Right cardiac atrium (tissue), 5 donors: Measurements from ENCODE around the gene THADA. TPM values are rescaled to one million over a fixed set of nuclear protein-coding genes. Genes with fewer than 3 reads are reported as not detected.
"Not testable (repeated sequence)": the region's sequence is repeated elsewhere in the genome, so short reads cannot be mapped to it uniquely, and the experiment has no call there.

Source experiments
- ATAC-seq, 2 donors: fragments of 200-7000 bp; cut with Tn5 transposase; one replicate each; pipeline versions ENCODE4 v1.8.0 to v1.9.1; 2020; ENCODE audit warnings: moderate library complexity in 2 of 2, mild to moderate bottlenecking in 1 of 2
- DNase-seq, 3 donors: peaks; one replicate each; pipeline ENCODE4 v3.0.0-alpha.2; 2020
- H3K27ac ChIP-seq: one replicate; pipeline ENCODE4 v1.5.1; 2013; ENCODE audit warnings: mild to moderate bottlenecking, low read length, control low read depth, moderate library complexity
- H3K27me3 ChIP-seq: one replicate; pipeline ENCODE4 v1.6.1; 2013; ENCODE audit not compliant: control insufficient read depth, insufficient read depth
- H3K4me1 ChIP-seq: one replicate; pipeline ENCODE4 v1.6.1; 2013; ENCODE audit warnings: low read length; ENCODE audit not compliant: control insufficient read depth, insufficient read depth
- H3K4me3 ChIP-seq: one replicate; pipeline ENCODE4 v1.5.1; 2013; ENCODE audit warnings: low read length, control low read depth
- H3K9me3 ChIP-seq: one replicate; pipeline ENCODE4 v1.6.1; 2013; ENCODE audit warnings: low read length; ENCODE audit not compliant: control insufficient read depth
- WGBS: extraction: QIAGEN DNeasy Blood & Tissue Kit; methylation state at CpG from one replicate; pipeline ENCODE4 v1.1.7; 2013; 5-methylcytosine and 5-hydroxymethylcytosine counted together
- intact Hi-C, 4 donors: fragments of 100-400 bp; cut with DNase I; formaldehyde crosslinking; loops; one replicate each; pipeline versions ENCODE4 v1.11.0 to v1.14.0; 2022 to 2023
- long read RNA-seq, 4 donors: library from polyadenylated mRNA; unstranded; transcript quantifications; one replicate each; pipeline ENCODE4 v2.0.0, GENCODE V29; 2020 to 2021
- polyA plus RNA-seq: library from polyadenylated mRNA; stranded (reverse); fragments of 200-250 nt; gene quantifications from one replicate; pipeline ENCODE4 v1.2.3, GENCODE V29; 2013
- total RNA-seq, 4 donors: library from RNA; stranded (reverse); fragmentation: NEBNext Ultra II Directional; extraction: Animal tissue kit (Norgen Biotek cat#: 25700); gene quantifications; one replicate each; pipeline ENCODE4 v1.2.1, GENCODE V29; 2021
- donor health status: healthy with polysubstance abuse.
- donor health status: DM: no; HTN: yes; CAD: no.
- donor health status: DM: no; HTN: no; CAD: no.
- donor health status: DM: no; HTN: yes; CAD: no; lungs with severe emphysema.
- donor health status: DM: yes; HTN: yes; CAD: no.

Gene THADA, protein sequence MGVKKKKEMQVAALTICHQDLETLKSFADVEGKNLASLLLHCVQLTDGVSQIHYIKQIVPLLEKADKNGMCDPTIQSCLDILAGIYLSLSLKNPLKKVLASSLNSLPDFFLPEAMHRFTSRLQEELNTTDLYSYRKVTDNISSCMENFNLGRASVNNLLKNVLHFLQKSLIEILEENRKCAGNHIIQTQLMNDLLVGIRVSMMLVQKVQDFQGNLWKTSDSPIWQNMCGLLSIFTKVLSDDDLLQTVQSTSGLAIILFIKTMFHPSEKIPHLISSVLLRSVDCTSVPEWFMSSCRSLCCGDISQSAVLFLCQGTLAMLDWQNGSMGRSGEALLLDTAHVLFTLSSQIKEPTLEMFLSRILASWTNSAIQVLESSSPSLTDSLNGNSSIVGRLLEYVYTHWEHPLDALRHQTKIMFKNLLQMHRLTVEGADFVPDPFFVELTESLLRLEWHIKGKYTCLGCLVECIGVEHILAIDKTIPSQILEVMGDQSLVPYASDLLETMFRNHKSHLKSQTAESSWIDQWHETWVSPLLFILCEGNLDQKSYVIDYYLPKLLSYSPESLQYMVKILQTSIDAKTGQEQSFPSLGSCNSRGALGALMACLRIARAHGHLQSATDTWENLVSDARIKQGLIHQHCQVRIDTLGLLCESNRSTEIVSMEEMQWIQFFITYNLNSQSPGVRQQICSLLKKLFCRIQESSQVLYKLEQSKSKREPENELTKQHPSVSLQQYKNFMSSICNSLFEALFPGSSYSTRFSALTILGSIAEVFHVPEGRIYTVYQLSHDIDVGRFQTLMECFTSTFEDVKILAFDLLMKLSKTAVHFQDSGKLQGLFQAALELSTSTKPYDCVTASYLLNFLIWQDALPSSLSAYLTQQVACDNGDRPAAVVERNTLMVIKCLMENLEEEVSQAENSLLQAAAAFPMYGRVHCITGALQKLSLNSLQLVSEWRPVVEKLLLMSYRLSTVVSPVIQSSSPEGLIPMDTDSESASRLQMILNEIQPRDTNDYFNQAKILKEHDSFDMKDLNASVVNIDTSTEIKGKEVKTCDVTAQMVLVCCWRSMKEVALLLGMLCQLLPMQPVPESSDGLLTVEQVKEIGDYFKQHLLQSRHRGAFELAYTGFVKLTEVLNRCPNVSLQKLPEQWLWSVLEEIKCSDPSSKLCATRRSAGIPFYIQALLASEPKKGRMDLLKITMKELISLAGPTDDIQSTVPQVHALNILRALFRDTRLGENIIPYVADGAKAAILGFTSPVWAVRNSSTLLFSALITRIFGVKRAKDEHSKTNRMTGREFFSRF (N-terminal part only)
- total RNA-seq = 10 to 100 TPM; 19.0 to 20.7 (median 20.2) TPM
- polyA plus RNA-seq = 10.6 TPM
- long read RNA-seq, donor 1, full-length matches to known transcripts = 4 of 10 reads
- long read RNA-seq, donor 1, partial matches to known transcripts = 1 of 10 reads
- long read RNA-seq, donor 1, other reads (novel, unspliced or antisense) = 5 of 10 reads
- long read RNA-seq, donor 2, partial matches to known transcripts = 2 of 4 reads
- long read RNA-seq, donor 2, other reads (novel, unspliced or antisense) = 2 of 4 reads
- long read RNA-seq, donor 3, full-length matches to known transcripts = 4 of 27 reads
- long read RNA-seq, donor 3, partial matches to known transcripts = 13 of 27 reads
- long read RNA-seq, donor 3, other reads (novel, unspliced or antisense) = 10 of 27 reads
- long read RNA-seq, donor 4, full-length matches to known transcripts = 3 of 5 reads
- long read RNA-seq, donor 4, partial matches to known transcripts = 2 of 5 reads
- long read RNA-seq, donor 4, other reads (novel, unspliced or antisense) = 0 of 5 reads

- DNase-seq = peak; percentile 99 to 100 (median 100)
- intact Hi-C loops = no loop called here
- H3K4me1 ChIP-seq = no peaks in the 10 kb centered on the region
- H3K27ac ChIP-seq = peak within 1 kb of the TSS; percentile 82
- H3K4me3 ChIP-seq = peak within 1 kb of the TSS; percentile 87
- no peaks in the 10 kb centered on the region for H3K27me3 ChIP-seq
- under 1% methylated on average over 52 of the region's 52 CpGs for WGBS
- ATAC-seq = peak; percentile 99 to 100
- no peaks in the 10 kb centered on the region for H3K9me3 ChIP-seq
Observed at GRCh38 chr2:43595603-43596412, at the start of gene THADA. Gene THADA, minus strand, starts transcription at chr2:43596038. Its CDS starts 3,646 bp downstream, at chr2:43592392.

DNA sequence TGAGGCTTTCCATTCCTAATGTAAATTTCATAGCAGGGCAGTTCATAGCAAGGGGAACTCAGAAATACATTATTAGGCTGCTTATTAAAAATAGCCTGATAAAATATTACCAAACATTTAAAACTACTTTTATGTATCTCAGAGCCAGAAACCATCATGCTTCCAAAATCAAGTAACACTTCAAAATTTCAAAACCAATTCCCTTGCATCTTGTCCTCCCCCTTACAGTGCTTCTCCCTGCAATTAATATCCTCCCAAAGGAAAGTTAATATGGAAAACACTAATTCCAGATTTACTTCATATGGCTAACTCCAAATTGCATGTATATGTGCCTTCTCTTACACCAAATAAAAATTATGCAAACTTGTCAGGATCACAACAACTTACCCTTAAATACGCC is 47.8 kb upstream of the THADA start:
- no peak for ATAC-seq
- 92% methylated on average over 1 of the region's 1 CpG for WGBS
- DNase-seq = no peak
- Histone ChIP-seq H3K27me3 (no peaks in the 10 kb centered on the region), H3K27ac (no peak overlapping the region), H3K4me3 (no peak overlapping the region), H3K9me3 (no peaks in the 10 kb centered on the region), H3K4me1 (no peaks in the 10 kb centered on the region)
- intact Hi-C loops = no loop called here

DNA sequence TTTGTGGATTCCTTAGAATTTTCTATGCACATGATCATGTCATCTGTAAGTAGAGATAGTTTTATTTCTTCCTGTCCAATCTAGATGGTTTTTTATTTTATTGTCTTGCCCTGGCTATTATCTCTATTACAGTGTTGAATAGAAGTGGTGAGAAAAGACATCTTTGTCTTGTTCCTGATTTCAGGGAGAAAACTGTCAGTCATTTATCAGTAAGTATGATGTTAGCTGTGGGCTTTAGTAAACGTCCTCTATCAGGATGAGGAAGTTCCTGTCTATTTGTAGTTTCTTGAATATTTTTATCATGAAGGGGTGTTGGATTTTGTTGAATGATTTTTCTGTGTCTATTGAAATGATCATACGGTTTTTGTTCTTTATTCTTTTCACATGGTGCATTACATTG is 46.5 kb upstream of the THADA start:
- no peak overlapping the region for H3K27ac ChIP-seq
- no peak overlapping the region for H3K4me3 ChIP-seq
- no peaks in the 10 kb centered on the region for H3K4me1 ChIP-seq
- intact Hi-C loops = no loop called here
- ATAC-seq (no peak), DNase-seq (no peak)
- H3K9me3 ChIP-seq = no peaks in the 10 kb centered on the region
- WGBS = 43% methylated on average over 2 of the region's 2 CpGs
- no peaks in the 10 kb centered on the region for H3K27me3 ChIP-seq

GRCh38 chr2:43637030-43637803 is 41.4 kb upstream of the THADA start, which contains the start of gene PLEKHH2:
Gene PLEKHH2, plus strand, starts transcription at chr2:43637260. Its CDS starts 7,414 bp downstream, at chr2:43644674.
- 1% methylated on average over 75 of the region's 75 CpGs for whole genome bisulfite sequencing
- Histone ChIP-seq H3K4me3 (peak within 1 kb of the TSS; percentile 75), H3K27me3 (no peaks in the 10 kb centered on the region), H3K27ac (no peak within 1 kb of the TSS), H3K9me3 (no peaks in the 10 kb centered on the region), H3K4me1 (peaks cover 4% of the 10 kb centered on the region)
- DNase-seq (peak; percentile 91 to 96 (median 96)), ATAC-seq (peak; percentile 100)
- intact Hi-C loops = no loop called here

- ATAC-seq (no peak), DNase-seq (no peak)
- no peaks in the 10 kb centered on the region for H3K27me3 ChIP-seq
- H3K27ac ChIP-seq = no peak overlapping the region
- peak overlapping the region; percentile 75 for H3K4me3 ChIP-seq
- H3K9me3 ChIP-seq = no peaks in the 10 kb centered on the region
- peaks cover 6% of the 10 kb centered on the region for H3K4me1 ChIP-seq
- intact Hi-C loops = no loop called here
- 38% methylated on average over 10 of the region's 10 CpGs for WGBS
Observed at GRCh38 chr2:43636621-43637020, 40.8 kb upstream of the THADA start.

- H3K4me3 ChIP-seq, intact Hi-C loops, H3K4me1 ChIP-seq, H3K27me3 ChIP-seq, H3K9me3 ChIP-seq, H3K27ac ChIP-seq, ATAC-seq: not testable (repeated sequence)
- 97% methylated on average over 12 of the region's 12 CpGs for WGBS
- DNase-seq = peak in 1 of 3 donors; percentile 36
Observed at GRCh38 chr2:43636153-43636552, 40.3 kb upstream of the THADA start.

GRCh38 chr2:43634604-43635306 is 38.9 kb upstream of the THADA start:
- H3K4me3 ChIP-seq = no peak overlapping the region
- no peak for ATAC-seq
- no peak for DNase-seq
- no peaks in the 10 kb centered on the region for H3K9me3 ChIP-seq
- H3K27me3 ChIP-seq = no peaks in the 10 kb centered on the region
- peaks cover 6% of the 10 kb centered on the region for H3K4me1 ChIP-seq
- intact Hi-C loops = no loop called here
- no peak overlapping the region for H3K27ac ChIP-seq
- 42% methylated on average over 6 of the region's 6 CpGs for WGBS

DNA sequence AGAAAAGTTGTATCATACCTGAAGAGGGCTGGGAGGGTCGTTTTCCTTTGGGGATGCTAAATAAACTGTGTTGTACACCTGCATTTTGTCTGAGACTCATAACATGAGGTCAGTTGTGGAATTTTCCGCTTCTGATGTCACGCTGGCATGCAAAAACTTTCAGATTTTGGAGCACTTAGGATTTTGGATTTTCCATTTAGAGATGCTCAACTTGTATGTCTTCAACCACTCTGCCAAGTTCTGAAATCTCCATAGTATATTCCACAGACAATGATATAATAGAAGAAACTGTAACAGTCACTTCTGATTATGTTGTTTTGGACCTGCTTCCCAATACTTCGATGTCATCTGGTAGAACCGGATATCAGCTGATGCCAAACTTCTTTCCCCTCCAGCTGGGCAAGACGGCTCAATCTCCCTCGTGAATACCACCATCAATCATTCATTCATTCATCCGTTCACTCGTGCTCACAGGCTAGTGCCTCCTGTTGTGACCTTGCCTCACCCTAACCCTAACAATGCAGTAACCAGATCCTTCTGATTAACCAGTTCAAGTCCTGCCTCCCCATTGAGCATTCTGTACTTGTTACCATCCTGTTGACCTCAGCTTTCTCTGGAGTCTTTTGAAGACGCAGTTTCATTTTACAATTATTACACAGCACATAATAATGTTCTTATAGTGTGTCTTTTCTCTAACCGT is 35.9 kb upstream of the THADA start:
- 57% methylated on average over 11 of the region's 11 CpGs for WGBS
- ATAC-seq (no peak), DNase-seq (no peak)
- Histone ChIP-seq H3K27me3 (no peaks in the 10 kb centered on the region), H3K27ac (no peak overlapping the region), H3K4me1 (peaks cover 5% of the 10 kb centered on the region), H3K4me3 (no peak overlapping the region), H3K9me3 (no peaks in the 10 kb centered on the region)
- intact Hi-C loops = no loop called here
